GM12872 (cell line): ENCODE data around the gene DCDC2B.

Experiments used
- CTCF ChIP-seq: IDR thresholded peaks from 3 replicates; pipeline ENCODE4 v1.5.1; 2011; ENCODE audit warnings: low read depth, mild to moderate bottlenecking, low read length, moderate library complexity; ENCODE audit not compliant: insufficient read depth

Gene DCDC2B

GRCh38 chr1:32197837-32198236 is 11.1 kb upstream of the DCDC2B start:
- no peak for TF ChIP-seq CTCF

GRCh38 chr1:32198237-32199042 is 10.4 kb upstream of the DCDC2B start:
- TF ChIP-seq CTCF = no peak

GRCh38 chr1:32199043-32199716 is 9.7 kb upstream of the DCDC2B start:
- TF ChIP-seq CTCF = no peak

GRCh38 chr1:32199717-32200072 is 9.2 kb upstream of the DCDC2B start:
- no peak for TF ChIP-seq CTCF

DNA sequence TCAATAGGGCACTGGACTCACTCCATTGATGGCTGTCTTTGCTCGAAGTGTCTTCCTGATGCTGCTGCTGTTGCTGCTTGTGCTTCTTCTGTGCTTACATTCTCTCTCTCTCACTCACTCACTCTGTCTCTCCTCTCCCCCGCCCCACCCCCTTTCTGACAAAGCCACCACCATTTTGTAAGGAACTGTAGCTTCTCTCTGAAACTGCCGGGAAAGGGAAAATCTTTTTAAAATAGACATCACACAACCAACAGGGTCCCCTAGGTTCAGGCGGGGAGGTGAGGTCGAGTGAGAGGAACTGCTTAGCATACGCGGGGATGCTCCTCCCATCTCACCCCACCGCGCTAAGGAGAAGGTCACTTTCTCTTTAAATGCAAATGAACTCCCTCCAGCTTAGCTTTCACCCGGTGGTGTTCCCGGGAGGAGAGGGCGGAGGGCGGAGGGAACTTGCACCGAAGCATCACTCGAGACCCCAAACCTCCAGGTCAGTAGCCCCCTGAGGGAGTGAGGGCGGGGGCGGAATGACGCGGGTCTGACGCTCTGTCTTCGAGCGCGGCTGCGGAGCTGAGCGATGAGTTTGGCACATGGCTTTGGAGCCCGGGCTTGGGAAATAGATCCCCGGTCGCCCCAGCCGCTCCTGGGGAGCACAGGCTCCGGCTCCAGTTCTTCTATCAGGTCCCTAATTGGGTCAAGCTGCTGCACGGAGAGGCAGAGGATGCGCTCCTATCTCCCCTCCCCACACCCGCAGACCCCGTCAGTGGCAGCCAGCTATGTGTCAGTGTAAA is 8.5 kb upstream of the DCDC2B start, which contains the start of gene CCDC28B:
Gene CCDC28B, plus strand, starts transcription at position 370 of the 785 bp plus-strand sequence. CDS start 1,341 bp downstream, outside the sequence.
- TF ChIP-seq CTCF = no peak

GRCh38 chr1:32201011-32201855 is 7.7 kb upstream of the DCDC2B start:
- peak; percentile 23; the same call in 1 of the 3 replicates for TF ChIP-seq CTCF

DNA sequence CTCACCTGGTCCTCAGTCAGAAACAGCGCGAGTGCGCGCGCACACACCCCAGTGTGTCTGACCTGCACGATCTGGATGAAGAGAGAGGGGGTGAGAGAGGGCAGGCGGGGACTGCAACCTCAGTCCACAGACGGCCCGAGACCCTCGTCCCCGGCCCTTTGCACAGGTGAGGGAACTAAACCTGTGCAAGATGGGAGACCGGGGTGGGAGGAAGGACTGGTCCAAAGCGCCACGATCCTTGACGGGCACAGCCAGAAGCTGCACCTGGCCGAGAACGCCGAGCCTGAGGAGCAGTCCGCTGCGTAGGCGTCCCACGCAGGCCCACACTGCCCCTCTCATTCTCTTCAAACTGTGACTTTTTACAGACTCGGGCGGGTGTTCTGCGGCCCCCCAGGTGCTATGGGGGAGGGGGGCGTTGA is 3.9 kb upstream of the DCDC2B start:
- TF ChIP-seq CTCF = no peak
